Gastroesophageal sphincter (tissue), 3 donors: ENCODE measurements around the gene PPP1R3E.
A peak's percentile ranks its signal among the peaks of the same experiment; 100 is the strongest.

Experiments
- CTCF ChIP-seq, 4 experiments: fragments of 200-600 bp in 2 of 4; fragments of 450-650 bp in 2 of 4; sonication (generic) in 1 of 4; IDR thresholded peaks; one replicate each; pipeline ENCODE4 v1.5.1; 2017 to 2019; ENCODE audit warnings: antibody characterized with exemption in 4 of 4, mild to moderate bottlenecking in 2 of 4, moderate library complexity in 2 of 4
- EP300 ChIP-seq: sonication (generic); formaldehyde crosslinking; IDR thresholded peaks from one replicate; pipeline ENCODE4 v1.6.1; 2017; ENCODE audit warnings: antibody characterized with exemption, mild to moderate bottlenecking
- POLR2A ChIP-seq, 2 donors: fragments of 450-650 bp; IDR thresholded peaks; one replicate each; pipeline ENCODE4 v1.6.1; 2017; ENCODE audit warnings: antibody characterized with exemption in 2 of 2, mild to moderate bottlenecking in 2 of 2, moderate library complexity in 1 of 2
- POLR2AphosphoS5 ChIP-seq: sonication (generic); formaldehyde crosslinking; IDR thresholded peaks from one replicate; pipeline ENCODE4 v1.6.1; 2017; ENCODE audit warnings: antibody characterized with exemption

GRCh38 chr14:23301288-23301968, 1.2 kb downstream of the PPP1R3E start:
- TF ChIP-seq CTCF (IDR thresholded peaks at IDR 0.05) = peak in 3 of 4 experiments; percentile 78 to 88 (median 88)
- TF ChIP-seq POLR2A (IDR thresholded peaks at IDR 0.05) = peak; percentile 46 to 69
- no peak for TF ChIP-seq EP300
- TF ChIP-seq POLR2AphosphoS5 = peak; percentile 67
